Measurements from ENCODE around the gene LSAMP.
"Not testable (repeated sequence)": the region's sequence is repeated elsewhere in the genome, so short reads cannot be mapped to it uniquely, and the experiment has no call there.

The LSAMP gene

GRCh38 chr3:115857518-115858136, 587.7 kb downstream of the LSAMP start:
- DNase-seq = no peak

- no peak for DNase-seq
These were observed 589.4 kb downstream of the LSAMP start for GRCh38 chr3:115855911-115856310.

GRCh38 chr3:115853104-115853503, 592.2 kb downstream of the LSAMP start:
- DNase-seq = no peak

GRCh38 chr3:115852278-115852677, 593.0 kb downstream of the LSAMP start:
- DNase-seq = no peak

GRCh38 chr3:115851571-115851970, 593.7 kb downstream of the LSAMP start:
- no peak for DNase-seq

GRCh38 chr3:115848641-115849040, 596.6 kb downstream of the LSAMP start:
- no peak for DNase-seq

- no peak for DNase-seq
These were observed 599.3 kb downstream of the LSAMP start for GRCh38 chr3:115845986-115846385.

- DNase-seq = not testable (repeated sequence)
These were observed 600.6 kb downstream of the LSAMP start for GRCh38 chr3:115844729-115845128.

GRCh38 chr3:115843206-115843605, 602.1 kb downstream of the LSAMP start:
- no peak for DNase-seq

GRCh38 chr3:115839246-115839645, 606.0 kb downstream of the LSAMP start:
- no peak for DNase-seq

GRCh38 chr3:115838786-115839185, 606.5 kb downstream of the LSAMP start:
- DNase-seq = no peak

- no peak for DNase-seq
These were observed 608.3 kb downstream of the LSAMP start for GRCh38 chr3:115836944-115837343.

GRCh38 chr3:115835946-115836345, 609.3 kb downstream of the LSAMP start:
- no peak for DNase-seq

- no peak for DNase-seq
These were observed 611.2 kb downstream of the LSAMP start for GRCh38 chr3:115834068-115834467.

GRCh38 chr3:115833074-115833473, 612.2 kb downstream of the LSAMP start:
- DNase-seq = no peak

GRCh38 chr3:115832265-115832664, 613.0 kb downstream of the LSAMP start:
- DNase-seq = no peak

- no peak for DNase-seq
These were observed 613.4 kb downstream of the LSAMP start for GRCh38 chr3:115831864-115832263.

GRCh38 chr3:115830764-115831395, 614.4 kb downstream of the LSAMP start:
- no peak for DNase-seq

- DNase-seq = peak in 1 of 56 donors; percentile 7
These were observed 616.9 kb downstream of the LSAMP start for GRCh38 chr3:115828401-115828800.

GRCh38 chr3:115827495-115827894, 617.8 kb downstream of the LSAMP start:
- DNase-seq = no peak

- DNase-seq = no peak
These were observed 620.2 kb downstream of the LSAMP start for GRCh38 chr3:115825046-115825445.

GRCh38 chr3:115823083-115823482, 622.2 kb downstream of the LSAMP start:
- no peak for DNase-seq

- DNase-seq = no peak
These were observed 622.7 kb downstream of the LSAMP start for GRCh38 chr3:115822579-115822978.

All from amygdala (tissue), 56 donors.